Mesenchymal stem cell (in vitro differentiated cells and primary cell): ENCODE results near the gene FSD1L.

Experiments
- DNase-seq: peaks from one replicate; pipeline ENCODE4 v3.0.0-alpha.2; 2013
- H2AFZ ChIP-seq: one replicate; pipeline ENCODE4 v1.6.1; 2013; ENCODE audit warnings: low read depth, mild to moderate bottlenecking, control low read depth, inconsistent platforms, low read length, moderate library complexity
- H2AK5ac ChIP-seq: 2 replicates; pipeline ENCODE4 v1.6.1; 2013; ENCODE audit warnings: low read length, moderate library complexity, mild to moderate bottlenecking, inconsistent platforms; ENCODE audit not compliant: severe bottlenecking
- H2BK120ac ChIP-seq: one replicate; pipeline ENCODE4 v1.6.1; 2013; ENCODE audit warnings: low read depth, mild to moderate bottlenecking, inconsistent platforms, low read length, moderate library complexity
- H2BK12ac ChIP-seq, 2 experiments: one replicate each; pipeline ENCODE4 v1.6.1; 2013; ENCODE audit warnings: inconsistent platforms in 2 of 2, low read length in 2 of 2, mild to moderate bottlenecking in 2 of 2, moderate library complexity in 2 of 2, control low read depth in 1 of 2
- H2BK15ac ChIP-seq: one replicate; pipeline ENCODE4 v1.6.1; 2013; ENCODE audit warnings: mild to moderate bottlenecking, low read depth, inconsistent platforms; ENCODE audit not compliant: poor library complexity, severe bottlenecking
- H2BK5ac ChIP-seq: 2 replicates; pipeline ENCODE4 v1.6.1; 2013; ENCODE audit warnings: low read depth, mild to moderate bottlenecking, low read length, control low read depth, inconsistent platforms; ENCODE audit not compliant: poor library complexity, severe bottlenecking
- H3K14ac ChIP-seq, 2 experiments: one replicate each; pipeline ENCODE4 v1.6.1; 2013; ENCODE audit warnings: inconsistent platforms in 2 of 2, low read length in 2 of 2, control low read depth in 1 of 2, mild to moderate bottlenecking in 1 of 2, moderate library complexity in 1 of 2
- H3K18ac ChIP-seq, 2 experiments: one replicate each; pipeline ENCODE4 v1.6.1; 2013; ENCODE audit warnings: inconsistent platforms in 2 of 2, low read length in 2 of 2, control low read depth in 1 of 2, low read depth in 1 of 2, mild to moderate bottlenecking in 1 of 2
- H3K23ac ChIP-seq, 2 experiments: one replicate each; pipeline ENCODE4 v1.6.1; 2013; ENCODE audit warnings: inconsistent platforms in 2 of 2, low read length in 2 of 2, mild to moderate bottlenecking in 2 of 2, moderate library complexity in 2 of 2, control low read depth in 1 of 2
- H3K27ac ChIP-seq: 2 replicates; pipeline ENCODE4 v1.5.1; 2013; ENCODE audit warnings: mild to moderate bottlenecking, moderate library complexity, low read length, control low read depth, inconsistent platforms; ENCODE audit not compliant: poor library complexity, severe bottlenecking
- H3K27me3 ChIP-seq, 2 experiments: 2 replicates each; pipeline versions ENCODE4 v1.6.1 to v1.7.0; 2013; ENCODE audit warnings: low read length in 2 of 2, mild to moderate bottlenecking in 2 of 2, moderate library complexity in 2 of 2, control low read depth in 1 of 2, inconsistent platforms in 1 of 2; ENCODE audit not compliant: control insufficient read depth in 1 of 2, insufficient read depth in 1 of 2
- H3K36me3 ChIP-seq, 2 experiments: 2 replicates each; pipeline versions ENCODE4 v1.6.1 to v1.7.0; 2013; ENCODE audit warnings: low read length in 2 of 2, control low read depth in 1 of 2, inconsistent platforms in 1 of 2, low read depth in 1 of 2, mild to moderate bottlenecking in 1 of 2; ENCODE audit not compliant: insufficient read depth in 2 of 2, control insufficient read depth in 1 of 2
- H3K4ac ChIP-seq, 2 experiments: one replicate each; pipeline ENCODE4 v1.6.1; 2013; ENCODE audit warnings: inconsistent platforms in 2 of 2, low read length in 2 of 2, mild to moderate bottlenecking in 2 of 2, moderate library complexity in 2 of 2, control low read depth in 1 of 2, low read depth in 1 of 2
- H3K4me1 ChIP-seq: 2 replicates; pipeline ENCODE4 v1.6.1; 2013; ENCODE audit warnings: low read depth, low read length, control low read depth; ENCODE audit not compliant: control insufficient read depth, insufficient read depth
- H3K4me2 ChIP-seq: 2 replicates; pipeline ENCODE4 v1.6.1; 2013; ENCODE audit warnings: low read length, mild to moderate bottlenecking, inconsistent platforms; ENCODE audit not compliant: poor library complexity, severe bottlenecking
- H3K4me3 ChIP-seq, 2 experiments: 2 replicates each; pipeline versions ENCODE4 v1.5.1 to v1.7.0; 2013; ENCODE audit warnings: low read length in 2 of 2, mild to moderate bottlenecking in 2 of 2, control low read depth in 1 of 2, low read depth in 1 of 2; ENCODE audit not compliant: insufficient read depth in 1 of 2
- H3K79me1 ChIP-seq: replicated peaks from 2 replicates; pipeline ENCODE4 v1.6.1; 2013; ENCODE audit warnings: mild to moderate bottlenecking, control low read depth, low read length, inconsistent platforms; ENCODE audit not compliant: poor library complexity, severe bottlenecking
- H3K9ac ChIP-seq: 2 replicates; pipeline ENCODE4 v1.7.0; 2013; ENCODE audit warnings: mild to moderate bottlenecking, low read length, moderate library complexity
- H3K9me3 ChIP-seq: 2 replicates; pipeline ENCODE4 v1.7.0; 2013; ENCODE audit warnings: mild to moderate bottlenecking, low read length; ENCODE audit not compliant: control insufficient read depth
- H4K8ac ChIP-seq: one replicate; pipeline ENCODE4 v1.6.1; 2013; ENCODE audit warnings: inconsistent platforms, mild to moderate bottlenecking, low read length, moderate library complexity
- H4K91ac ChIP-seq: one replicate; pipeline ENCODE4 v1.6.1; 2013; ENCODE audit warnings: mild to moderate bottlenecking, low read length, inconsistent platforms
- WGBS: methylation state at CpG from one replicate; pipeline ENCODE4 v1.1.7; 2013; ENCODE audit warnings: mixed read lengths; 5-methylcytosine and 5-hydroxymethylcytosine counted together

The FSD1L gene

GRCh38 chr9:105415662-105415980, 32.2 kb upstream of the FSD1L start:
- H3K36me3 ChIP-seq: no peaks in the 10 kb centered on the region
- peaks cover 1% of the 10 kb centered on the region for H3K4me1 ChIP-seq

DNA sequence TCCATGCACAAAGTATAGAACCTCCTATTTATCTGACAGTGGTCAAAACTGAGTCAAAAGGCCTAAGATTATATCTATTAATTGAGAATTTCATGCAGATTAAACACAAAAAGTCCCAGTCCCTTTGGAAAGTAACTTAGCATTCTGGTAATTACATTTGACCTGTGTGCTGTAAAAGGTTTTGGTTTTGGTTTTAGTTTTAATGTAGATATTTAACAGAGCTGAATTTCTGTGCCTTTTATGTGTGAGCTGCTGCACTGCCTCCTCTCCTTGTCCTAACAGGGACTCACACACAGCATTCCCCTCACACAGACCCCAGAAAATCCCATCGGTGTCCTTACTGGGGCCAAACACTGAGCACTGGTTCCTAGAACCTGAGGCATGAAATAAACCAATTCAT, 31.0 kb upstream of the FSD1L start:
- H3K14ac ChIP-seq: no peak overlapping the region
- no peaks in the 10 kb centered on the region for H3K27me3 ChIP-seq
- H3K4me1 ChIP-seq: peaks cover 1% of the 10 kb centered on the region
- H4K91ac ChIP-seq: no peak overlapping the region
- no peak overlapping the region for H2AK5ac ChIP-seq
- H3K18ac ChIP-seq: no peak overlapping the region
- DNase-seq: no peak
- no peak overlapping the region for H3K4me2 ChIP-seq
- no peak overlapping the region for H2AFZ ChIP-seq
- H4K8ac ChIP-seq: no peak overlapping the region
- no peak overlapping the region for H3K9ac ChIP-seq
- H3K79me1 ChIP-seq: no peaks in the 10 kb centered on the region
- H2BK5ac ChIP-seq: no peak overlapping the region
- H3K4me3 ChIP-seq: no peak overlapping the region
- WGBS: 100% methylated on average over 1 of the region's 1 CpG
- no peak overlapping the region for H3K23ac ChIP-seq
- no peak overlapping the region for H2BK12ac ChIP-seq
- H3K27ac ChIP-seq: no peak overlapping the region
- H3K36me3 ChIP-seq: no peaks in the 10 kb centered on the region
- peaks cover under 1% of the 10 kb centered on the region for H3K9me3 ChIP-seq
- H2BK120ac ChIP-seq: no peak overlapping the region
- no peak overlapping the region for H2BK15ac ChIP-seq
- H3K4ac ChIP-seq: no peak overlapping the region

More at GRCh38 chr9:105415662-105415980, 32.2 kb upstream of the FSD1L start:
- no peak overlapping the region for H3K4ac ChIP-seq
- H3K4me2 ChIP-seq: no peak overlapping the region
- peaks cover 8% of the 10 kb centered on the region for H3K9me3 ChIP-seq
- H2AFZ ChIP-seq: no peak overlapping the region
- no peak overlapping the region for H3K27ac ChIP-seq
- 66% methylated on average over 4 of the region's 8 CpGs for WGBS
- H2BK15ac ChIP-seq: no peak overlapping the region
- H2BK5ac ChIP-seq: no peak overlapping the region
- no peak overlapping the region for H3K4me3 ChIP-seq
- no peak for DNase-seq
- no peak overlapping the region for H3K14ac ChIP-seq
- no peak overlapping the region for H4K8ac ChIP-seq
- no peaks in the 10 kb centered on the region for H3K79me1 ChIP-seq
- no peak overlapping the region for H2BK12ac ChIP-seq
- no peak overlapping the region for H2AK5ac ChIP-seq
- H3K23ac ChIP-seq: no peak overlapping the region
- no peak overlapping the region for H4K91ac ChIP-seq
- no peak overlapping the region for H2BK120ac ChIP-seq
- no peak overlapping the region for H3K9ac ChIP-seq
- H3K18ac ChIP-seq: no peak overlapping the region
- no peaks in the 10 kb centered on the region for H3K27me3 ChIP-seq

GRCh38 chr9:105418588-105419500, 29.0 kb upstream of the FSD1L start:
- no peak overlapping the region for H4K91ac ChIP-seq
- no peak overlapping the region for H4K8ac ChIP-seq
- no peak overlapping the region for H3K23ac ChIP-seq
- DNase-seq: no peak
- no peak overlapping the region for H3K4ac ChIP-seq
- 90% methylated on average over 2 of the region's 3 CpGs for WGBS
- H3K9ac ChIP-seq: no peak overlapping the region
- no peak overlapping the region for H2BK120ac ChIP-seq
- H3K9me3 ChIP-seq: no peaks in the 10 kb centered on the region
- H3K27ac ChIP-seq: no peak overlapping the region
- H3K18ac ChIP-seq: no peak overlapping the region
- H2AFZ ChIP-seq: no peak overlapping the region
- H3K27me3 ChIP-seq: no peaks in the 10 kb centered on the region
- no peak overlapping the region for H2BK12ac ChIP-seq
- no peak overlapping the region for H2BK15ac ChIP-seq
- H2AK5ac ChIP-seq: no peak overlapping the region
- H3K36me3 ChIP-seq: no peaks in the 10 kb centered on the region
- no peak overlapping the region for H3K14ac ChIP-seq
- H2BK5ac ChIP-seq: no peak overlapping the region
- peaks cover 1% of the 10 kb centered on the region for H3K4me1 ChIP-seq
- H3K4me2 ChIP-seq: no peak overlapping the region
- no peak overlapping the region for H3K4me3 ChIP-seq
- no peaks in the 10 kb centered on the region for H3K79me1 ChIP-seq

DNA sequence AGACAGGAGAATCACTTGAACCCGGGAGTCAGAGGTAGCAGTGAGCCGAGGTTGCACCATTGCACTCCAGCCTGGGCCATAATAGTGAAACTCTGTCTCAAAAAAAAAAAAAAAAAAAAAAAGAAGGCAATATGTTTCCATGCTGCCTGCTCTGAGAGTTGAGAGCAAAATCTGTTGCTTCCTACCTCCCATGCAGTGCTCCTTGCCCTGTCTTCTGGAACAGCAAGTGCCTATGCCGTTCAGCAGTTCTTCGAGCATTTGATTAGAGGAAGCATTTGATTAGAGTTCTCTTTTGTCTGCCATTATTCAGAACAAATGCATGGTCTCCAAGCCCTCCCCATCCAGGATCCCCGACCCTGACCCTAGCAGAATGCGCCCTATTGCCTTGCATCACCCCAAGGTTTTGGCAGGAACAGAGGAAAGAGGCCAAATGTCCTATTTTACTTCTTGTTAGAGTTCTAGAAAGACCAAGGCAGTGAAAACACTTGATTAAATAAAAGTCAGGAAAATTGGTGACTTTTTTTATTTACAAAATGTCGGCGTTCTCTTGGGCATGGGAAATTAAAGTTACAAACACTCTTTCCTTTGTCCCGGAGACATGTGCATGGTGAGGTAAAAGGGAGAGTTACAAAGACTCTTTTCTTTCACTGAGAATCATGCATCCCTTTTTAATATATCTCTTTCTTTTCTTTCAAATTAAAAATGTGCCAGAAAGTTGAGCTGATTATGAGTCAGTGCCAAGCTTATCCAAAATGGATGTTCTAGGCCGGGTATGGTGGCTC, 27.8 kb upstream of the FSD1L start:
- no peaks in the 10 kb centered on the region for H3K27me3 ChIP-seq
- H3K4me1 ChIP-seq: peaks cover 3% of the 10 kb centered on the region
- H3K14ac ChIP-seq: no peak overlapping the region
- no peak overlapping the region for H3K27ac ChIP-seq
- no peak overlapping the region for H2BK12ac ChIP-seq
- H2AFZ ChIP-seq: no peak overlapping the region
- H3K4me2 ChIP-seq: no peak overlapping the region
- H3K23ac ChIP-seq: no peak overlapping the region
- 91% methylated on average over 8 of the region's 10 CpGs for WGBS
- no peak overlapping the region for H3K4me3 ChIP-seq
- no peak for DNase-seq
- H3K36me3 ChIP-seq: no peaks in the 10 kb centered on the region
- no peak overlapping the region for H3K9ac ChIP-seq
- no peak overlapping the region for H2AK5ac ChIP-seq
- no peaks in the 10 kb centered on the region for H3K79me1 ChIP-seq
- H3K4ac ChIP-seq: no peak overlapping the region
- no peak overlapping the region for H2BK15ac ChIP-seq
- H4K8ac ChIP-seq: no peak overlapping the region
- no peak overlapping the region for H2BK120ac ChIP-seq
- H4K91ac ChIP-seq: no peak overlapping the region
- no peak overlapping the region for H2BK5ac ChIP-seq
- H3K9me3 ChIP-seq: no peaks in the 10 kb centered on the region
- H3K18ac ChIP-seq: no peak overlapping the region
